GM18870 (cell line): ENCODE data around the gene GLRX.

Experiments used
- ATAC-seq: cut with Tn5 transposase; IDR thresholded peaks from one replicate; pipeline ENCODE4 v1.9.1; 2021; ENCODE audit warnings: moderate library complexity; ENCODE audit not compliant: unreplicated experiment

GLRX gene

GRCh38 chr5:95810305-95811125 is 12.0 kb downstream of the GLRX start:
- no peak for ATAC-seq

GRCh38 chr5:95809414-95809960 is 13.0 kb downstream of the GLRX start:
- ATAC-seq, result no peak

GRCh38 chr5:95808686-95809413 is 13.7 kb downstream of the GLRX start:
- ATAC-seq, result peak; percentile 99

GRCh38 chr5:95808013-95808685 is 14.4 kb downstream of the GLRX start:
- ATAC-seq, result no peak

GRCh38 chr5:95806687-95807086 is 15.8 kb downstream of the GLRX start:
- ATAC-seq, result no peak

- no peak for ATAC-seq
Observed at GRCh38 chr5:95804736-95805539, 17.6 kb downstream of the GLRX start.

GRCh38 chr5:95803271-95804148 is 19.0 kb downstream of the GLRX start:
- ATAC-seq, result no peak

GRCh38 chr5:95801961-95802360 is 20.6 kb downstream of the GLRX start:
- ATAC-seq, result no peak

GRCh38 chr5:95801532-95801931 is 21.0 kb downstream of the GLRX start:
- ATAC-seq, result no peak

GRCh38 chr5:95800553-95800952 is 22.0 kb downstream of the GLRX start:
- no peak for ATAC-seq

- no peak for ATAC-seq
Observed at GRCh38 chr5:95799191-95799835, 23.2 kb downstream of the GLRX start.

GRCh38 chr5:95798545-95798944 is 24.0 kb downstream of the GLRX start:
- no peak for ATAC-seq

GRCh38 chr5:95798048-95798447 is 24.5 kb downstream of the GLRX start:
- no peak for ATAC-seq

GRCh38 chr5:95797301-95797700 is 25.2 kb downstream of the GLRX start:
- ATAC-seq, result no peak

GRCh38 chr5:95794070-95794516 is 28.4 kb downstream of the GLRX start:
- no peak for ATAC-seq

- ATAC-seq, result no peak
Observed at GRCh38 chr5:95791751-95792150, 30.8 kb downstream of the GLRX start.

GRCh38 chr5:95788493-95788892 is 34.0 kb downstream of the GLRX start:
- ATAC-seq, result no peak

- ATAC-seq, result no peak
Observed at GRCh38 chr5:95786821-95787418, 35.6 kb downstream of the GLRX start.
